ENCODE data around the gene RPL36. TPM values are rescaled to one million over a fixed set of nuclear protein-coding genes. Genes with fewer than 3 reads are reported as not detected.
"Not testable (repeated sequence)": the region's sequence is repeated elsewhere in the genome, so short reads cannot be mapped to it uniquely, and the experiment has no call there.

RPL36 gene
- polyA plus RNA-seq, 1 donor (not counting 4 experiments of a cell fraction or from before 2014, with no cell fraction given), result 636 TPM

DNA sequence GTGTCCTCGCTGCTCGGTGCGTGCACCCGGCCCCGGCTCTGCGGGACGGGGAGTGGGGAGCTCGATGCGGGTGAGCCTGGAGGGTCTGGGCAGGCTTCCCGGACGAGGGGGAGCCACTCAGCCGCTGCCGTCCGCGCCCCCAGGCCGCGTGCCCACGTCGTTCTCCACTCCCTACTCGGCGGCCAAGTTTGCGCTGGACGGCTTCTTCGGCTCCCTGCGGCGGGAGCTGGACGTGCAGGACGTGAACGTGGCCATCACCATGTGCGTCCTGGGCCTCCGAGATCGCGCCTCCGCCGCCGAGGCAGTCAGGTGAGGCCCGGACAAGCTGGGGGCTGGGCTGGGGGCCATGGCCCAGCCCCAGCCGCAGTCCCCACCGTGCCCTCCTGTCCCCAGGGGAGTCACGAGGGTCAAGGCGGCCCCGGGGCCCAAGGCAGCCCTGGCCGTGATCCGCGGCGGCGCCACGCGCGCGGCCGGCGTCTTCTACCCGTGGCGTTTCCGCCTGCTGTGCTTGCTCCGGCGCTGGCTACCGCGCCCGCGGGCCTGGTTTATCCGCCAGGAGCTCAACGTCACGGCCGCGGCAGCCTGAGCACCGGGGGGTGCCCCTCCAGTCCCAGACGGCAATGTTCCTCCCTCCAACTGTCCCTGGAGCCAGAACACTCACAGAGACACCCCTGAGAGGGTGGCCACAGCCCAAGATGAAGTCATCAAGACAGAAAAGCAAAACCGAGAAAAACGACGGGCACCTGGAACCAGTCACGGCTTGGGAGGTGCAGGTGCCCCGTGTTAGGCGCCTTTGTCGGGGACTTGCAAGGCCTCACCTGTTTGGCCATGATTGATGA is 2.5 kb upstream of the RPL36 start:
- H3K4me2 ChIP-seq (ENCODE audit: control insufficient read depth, extremely low read depth, insufficient read depth, low read depth, low read length), result peak overlapping the region; percentile 60
- no peak for FAIRE-seq
- peaks cover 25% of the 10 kb centered on the region for H3K79me2 ChIP-seq (ENCODE audit: control insufficient read depth, insufficient read depth, low read length)
- H3K9me1 ChIP-seq (ENCODE audit: control insufficient read depth, extremely low read depth, insufficient read depth, low read length), result no peaks in the 10 kb centered on the region
- no peak for DNase-seq (ENCODE audit: low read depth, low spot score)
- no peaks in the 10 kb centered on the region for H3K27me3 ChIP-seq (ENCODE audit: control insufficient read depth, extremely low read depth, insufficient read depth, low read length)
- peak overlapping the region; percentile 26 for H3K27ac ChIP-seq (ENCODE audit: control insufficient read depth, insufficient read depth, low read length)
- H2AFZ ChIP-seq (ENCODE audit: control insufficient read depth, low read length), result peak overlapping the region; percentile 81
- H4K20me1 ChIP-seq (ENCODE audit: control insufficient read depth, extremely low read depth, insufficient read depth, low read length), result peaks cover 18% of the 10 kb centered on the region
- peak overlapping the region; percentile 47 for H3K9ac ChIP-seq (ENCODE audit: control insufficient read depth, extremely low read depth, insufficient read depth, low read length)
- H3K4me3 ChIP-seq (ENCODE audit: control insufficient read depth in 2 of 3, extremely low read depth in 1 of 3, insufficient read depth in 2 of 3, low read depth in 1 of 3, low read length in 3 of 3), result peak overlapping the region; percentile 34 to 69 (median 52)
- peaks cover 7 to 13% of the 10 kb centered on the region in 2 experiments for H3K36me3 ChIP-seq (ENCODE audit: control insufficient read depth in 2 of 2, extremely low read depth in 1 of 2, insufficient read depth in 2 of 2, low read length in 2 of 2)
- H3K4me1 ChIP-seq (ENCODE audit: control insufficient read depth, extremely low read depth, insufficient read depth, low read length), result peaks cover 10% of the 10 kb centered on the region
- dilution Hi-C loops (cut with MboI; ENCODE audit: extremely low pct_ligation_motif_present, low sequenced_read_pairs), result no loop called here
- no peaks in the 10 kb centered on the region for H3K9me3 ChIP-seq (ENCODE audit: control insufficient read depth, low read depth, low read length)
- TF ChIP-seq, protein P1, sequence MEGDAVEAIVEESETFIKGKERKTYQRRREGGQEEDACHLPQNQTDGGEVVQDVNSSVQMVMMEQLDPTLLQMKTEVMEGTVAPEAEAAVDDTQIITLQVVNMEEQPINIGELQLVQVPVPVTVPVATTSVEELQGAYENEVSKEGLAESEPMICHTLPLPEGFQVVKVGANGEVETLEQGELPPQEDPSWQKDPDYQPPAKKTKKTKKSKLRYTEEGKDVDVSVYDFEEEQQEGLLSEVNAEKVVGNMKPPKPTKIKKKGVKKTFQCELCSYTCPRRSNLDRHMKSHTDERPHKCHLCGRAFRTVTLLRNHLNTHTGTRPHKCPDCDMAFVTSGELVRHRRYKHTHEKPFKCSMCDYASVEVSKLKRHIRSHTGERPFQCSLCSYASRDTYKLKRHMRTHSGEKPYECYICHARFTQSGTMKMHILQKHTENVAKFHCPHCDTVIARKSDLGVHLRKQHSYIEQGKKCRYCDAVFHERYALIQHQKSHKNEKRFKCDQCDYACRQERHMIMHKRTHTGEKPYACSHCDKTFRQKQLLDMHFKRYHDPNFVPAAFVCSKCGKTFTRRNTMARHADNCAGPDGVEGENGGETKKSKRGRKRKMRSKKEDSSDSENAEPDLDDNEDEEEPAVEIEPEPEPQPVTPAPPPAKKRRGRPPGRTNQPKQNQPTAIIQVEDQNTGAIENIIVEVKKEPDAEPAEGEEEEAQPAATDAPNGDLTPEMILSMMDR (optimal IDR thresholded peaks at IDR 0.05 in 1 of 3, IDR thresholded peaks at IDR 0.05 in 1 of 3, conservative IDR thresholded peaks at IDR 0.05 in 1 of 3; ENCODE audit: extremely low read depth in 1 of 3, insufficient read depth in 2 of 3, low read length in 3 of 3), result no peak
- TF ChIP-seq EZH2 (IDR thresholded peaks at IDR 0.05; ENCODE audit: low read length), result no peak

DNA sequence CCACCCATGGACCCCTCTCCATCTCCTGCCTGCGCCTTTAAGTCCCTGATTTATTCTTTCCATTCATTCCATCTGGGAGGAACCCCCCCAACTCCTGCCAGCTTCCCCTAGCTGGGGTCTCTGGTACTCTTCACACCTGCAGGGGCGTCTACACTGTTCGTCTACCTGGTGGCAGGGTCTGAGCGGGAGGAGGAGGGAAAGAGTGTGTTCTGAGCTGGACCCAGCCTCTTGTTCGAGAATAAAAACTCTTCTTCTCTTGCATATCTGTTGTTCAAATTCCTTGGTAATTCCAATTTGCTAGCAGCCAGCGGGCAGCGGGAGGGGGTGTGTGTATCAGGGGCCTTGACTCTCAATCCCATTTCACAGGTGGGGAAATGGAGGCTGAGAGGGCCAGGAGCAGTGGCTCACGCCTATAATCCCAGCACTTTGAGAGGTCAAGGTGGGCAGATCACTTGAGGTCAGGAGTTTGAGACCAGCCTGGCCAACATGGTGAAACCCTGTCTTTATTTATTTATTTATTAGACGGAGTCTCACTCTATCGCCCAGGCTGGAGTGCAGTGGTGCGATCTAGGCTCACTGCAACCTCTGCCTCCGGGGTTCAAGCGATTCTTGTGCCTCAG is 1.7 kb upstream of the RPL36 start:
- DNase-seq (ENCODE audit: low read depth, low spot score); H3K27ac ChIP-seq (ENCODE audit: control insufficient read depth, insufficient read depth, low read length); dilution Hi-C loops (cut with MboI; ENCODE audit: extremely low pct_ligation_motif_present, low sequenced_read_pairs); H3K9ac ChIP-seq (ENCODE audit: control insufficient read depth, extremely low read depth, insufficient read depth, low read length); FAIRE-seq; H3K9me1 ChIP-seq (ENCODE audit: control insufficient read depth, extremely low read depth, insufficient read depth, low read length); H3K27me3 ChIP-seq (ENCODE audit: control insufficient read depth, extremely low read depth, insufficient read depth, low read length); H2AFZ ChIP-seq (ENCODE audit: control insufficient read depth, low read length); H3K4me3 ChIP-seq (ENCODE audit: control insufficient read depth in 2 of 3, extremely low read depth in 1 of 3, insufficient read depth in 2 of 3, low read depth in 1 of 3, low read length in 3 of 3); H3K9me3 ChIP-seq (ENCODE audit: control insufficient read depth, low read depth, low read length); H3K4me1 ChIP-seq (ENCODE audit: control insufficient read depth, extremely low read depth, insufficient read depth, low read length); H3K4me2 ChIP-seq (ENCODE audit: control insufficient read depth, extremely low read depth, insufficient read depth, low read depth, low read length): not testable (repeated sequence)
- Histone ChIP-seq H4K20me1 (ENCODE audit: control insufficient read depth, extremely low read depth, insufficient read depth, low read length) (peaks cover 26% of the 10 kb centered on the region), H3K36me3 (ENCODE audit: control insufficient read depth in 2 of 2, extremely low read depth in 1 of 2, insufficient read depth in 2 of 2, low read length in 2 of 2) (peaks cover 9 to 19% of the 10 kb centered on the region in 2 experiments), H3K79me2 (ENCODE audit: control insufficient read depth, insufficient read depth, low read length) (peaks cover 33% of the 10 kb centered on the region)
